SU-DHL-6 (cell line): Measurements from ENCODE around the gene ZBTB11.

Experiments used
- H2AFZ ChIP-seq: fragments of 200-600 bp; sonication (generic); 2 replicates; pipeline ENCODE4 v1.6.1; 2014; ENCODE audit warnings: low read depth, mild to moderate bottlenecking, moderate library complexity, mixed read lengths, antibody characterized with exemption, low read length; ENCODE audit not compliant: severe bottlenecking
- H3F3A ChIP-seq: fragments of 200-600 bp; shearing (Covaris generic); 2 replicates; pipeline ENCODE4 v1.6.0; 2016; ENCODE audit warnings: antibody characterized with exemption, mild to moderate bottlenecking; ENCODE audit not compliant: insufficient read depth
- H3K27ac ChIP-seq: fragments of 200-600 bp; sonication (generic); 2 replicates; pipeline ENCODE4 v1.5.1; 2016; ENCODE audit warnings: low read depth, mild to moderate bottlenecking, low read length, moderate library complexity, mixed read lengths
- H3K27me3 ChIP-seq: fragments of 200-600 bp; sonication (generic), shearing (Covaris generic); 2 replicates; pipeline ENCODE4 v1.6.0; 2014; ENCODE audit warnings: mild to moderate bottlenecking, low read length
- H3K36me3 ChIP-seq: fragments of 200-600 bp; sonication (generic); 2 replicates; pipeline ENCODE4 v1.6.1; 2014; ENCODE audit warnings: mild to moderate bottlenecking, low read length, mixed read lengths
- H3K4me2 ChIP-seq: fragments of 300-600, 200-600 bp; shearing (Covaris generic), sonication (generic); 2 replicates; pipeline ENCODE4 v1.6.0; 2014; ENCODE audit warnings: low read length, low read depth, mild to moderate bottlenecking; ENCODE audit not compliant: poor library complexity, severe bottlenecking
- H3K4me3 ChIP-seq: fragments of 200-600 bp; sonication (generic); 2 replicates; pipeline ENCODE4 v1.5.1; 2014; ENCODE audit warnings: antibody characterized with exemption, low read length, mild to moderate bottlenecking, mixed read lengths; ENCODE audit not compliant: insufficient read depth, poor library complexity, severe bottlenecking
- H3K79me2 ChIP-seq: fragments of 200-600 bp; sonication (generic); 2 replicates; pipeline ENCODE4 v1.6.1; 2014; ENCODE audit warnings: mild to moderate bottlenecking, low read length, moderate library complexity; ENCODE audit not compliant: insufficient read depth
- H3K9ac ChIP-seq: fragments of 200-600 bp; sonication (generic); 2 replicates; pipeline ENCODE4 v1.7.0; 2014; ENCODE audit warnings: mild to moderate bottlenecking, low read length
- H3K9me2 ChIP-seq: fragments of 200-600 bp; sonication (generic); replicated peaks from 2 replicates; pipeline ENCODE4 v1.6.1; 2014; ENCODE audit warnings: low read length; ENCODE audit not compliant: insufficient read depth
- H3K9me3 ChIP-seq: fragments of 200-600 bp; sonication (generic); 2 replicates; pipeline ENCODE4 v1.6.1; 2014; ENCODE audit warnings: low read length, mixed read lengths; ENCODE audit not compliant: insufficient read depth
- H4K20me1 ChIP-seq: fragments of 200-600 bp; sonication (generic); 2 replicates; pipeline ENCODE4 v1.6.1; 2014; ENCODE audit warnings: low read depth, mild to moderate bottlenecking, antibody characterized with exemption, low read length, moderate library complexity, mixed read lengths
- CTCF ChIP-seq: fragments of 200-600 bp; sonication (generic); IDR thresholded peaks from one replicate; pipeline ENCODE4 v1.5.1; 2017; ENCODE audit warnings: antibody characterized with exemption, mild to moderate bottlenecking, low read length, moderate library complexity; ENCODE audit not compliant: insufficient read depth, poor library complexity, severe bottlenecking
- EZH2phosphoT487 ChIP-seq: fragments of 200-600 bp; sonication (generic), shearing (Covaris generic); conservative IDR thresholded peaks from 2 replicates; pipeline ENCODE4 v1.6.1; 2018; ENCODE audit warnings: mild to moderate bottlenecking, antibody characterized with exemption, low read length, moderate library complexity, mixed read lengths

Gene ZBTB11

GRCh38 chr3:101625879-101626278, 51.1 kb downstream of the ZBTB11 start:
- no peaks in the 10 kb centered on the region for H4K20me1 ChIP-seq
- peaks cover 6% of the 10 kb centered on the region; the same call in 1 of the 2 replicates for H3K9me3 ChIP-seq
- H3K36me3 ChIP-seq, result no peaks in the 10 kb centered on the region
- H3K4me3 ChIP-seq, result no peak overlapping the region
- no peaks in the 10 kb centered on the region for H3F3A ChIP-seq
- no peak overlapping the region for H3K9ac ChIP-seq
- no peaks in the 10 kb centered on the region for H3K79me2 ChIP-seq
- H3K9me2 ChIP-seq, result no peaks in the 10 kb centered on the region
- no peak overlapping the region for H2AFZ ChIP-seq
- H3K27ac ChIP-seq, result no peak overlapping the region
- no peak overlapping the region for H3K4me2 ChIP-seq
- no peak for TF ChIP-seq CTCF
- no peak for TF ChIP-seq EZH2phosphoT487
- no peaks in the 10 kb centered on the region for H3K27me3 ChIP-seq

DNA sequence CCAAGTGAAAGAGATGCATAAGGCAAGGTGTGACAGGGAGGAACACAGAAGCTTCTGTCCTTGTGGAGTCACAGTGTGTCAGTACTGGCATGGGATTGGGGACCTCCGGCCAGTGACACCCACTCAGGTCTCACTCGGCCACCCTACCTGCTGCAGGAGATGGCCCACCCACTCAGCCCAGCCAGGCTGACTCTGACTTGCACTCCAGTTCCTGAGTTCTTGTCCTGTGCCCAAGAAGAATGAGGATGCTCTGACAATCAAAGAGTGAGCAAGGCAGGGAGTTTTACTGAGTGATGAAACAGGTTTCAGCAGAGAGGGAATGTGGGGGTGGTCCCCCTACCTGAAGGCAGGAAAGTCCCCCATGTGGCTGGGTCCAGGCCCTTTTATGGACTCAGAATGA, 52.1 kb downstream of the ZBTB11 start:
- no peak for TF ChIP-seq EZH2phosphoT487
- no peak for TF ChIP-seq CTCF
- Histone ChIP-seq H3K36me3 (no peaks in the 10 kb centered on the region), H3K9me2 (no peaks in the 10 kb centered on the region)

GRCh38 chr3:101623656-101624055, 53.3 kb downstream of the ZBTB11 start:
- Histone ChIP-seq H2AFZ (no peak overlapping the region), H4K20me1 (no peaks in the 10 kb centered on the region), H3K4me3 (no peak overlapping the region), H3F3A (no peaks in the 10 kb centered on the region), H3K79me2 (no peaks in the 10 kb centered on the region), H3K4me2 (no peak overlapping the region), H3K9me3 (peaks cover 6% of the 10 kb centered on the region; the same call in 1 of the 2 replicates), H3K27ac (no peak overlapping the region), H3K9ac (no peak overlapping the region), H3K27me3 (no peaks in the 10 kb centered on the region), H3K36me3 (no peaks in the 10 kb centered on the region), H3K9me2 (no peaks in the 10 kb centered on the region)
- no peak for TF ChIP-seq CTCF

More for the DNA sequence above, 52.1 kb downstream of the ZBTB11 start:
- no peaks in the 10 kb centered on the region for H3K79me2 ChIP-seq
- no peak overlapping the region for H3K4me3 ChIP-seq
- no peaks in the 10 kb centered on the region for H3F3A ChIP-seq
- no peaks in the 10 kb centered on the region for H3K27me3 ChIP-seq
- no peak overlapping the region for H3K4me2 ChIP-seq
- H3K9ac ChIP-seq, result no peak overlapping the region
- no peak overlapping the region for H2AFZ ChIP-seq
- no peak overlapping the region for H3K27ac ChIP-seq
- H3K9me3 ChIP-seq, result peaks cover 6% of the 10 kb centered on the region; the same call in 1 of the 2 replicates
- no peaks in the 10 kb centered on the region for H4K20me1 ChIP-seq

- H3F3A ChIP-seq, result no peaks in the 10 kb centered on the region
- no peaks in the 10 kb centered on the region for H3K36me3 ChIP-seq
- H3K9ac ChIP-seq, result no peak overlapping the region
- no peak overlapping the region for H3K4me2 ChIP-seq
- no peaks in the 10 kb centered on the region for H3K79me2 ChIP-seq
- H2AFZ ChIP-seq, result no peak overlapping the region
- no peaks in the 10 kb centered on the region for H3K27me3 ChIP-seq
- TF ChIP-seq CTCF, result no peak
- TF ChIP-seq EZH2phosphoT487, result no peak
- H3K27ac ChIP-seq, result no peak overlapping the region
- no peaks in the 10 kb centered on the region for H3K9me2 ChIP-seq
- no peaks in the 10 kb centered on the region for H4K20me1 ChIP-seq
- peaks cover under 1% of the 10 kb centered on the region; the same call in 1 of the 2 replicates for H3K9me3 ChIP-seq
- no peak overlapping the region for H3K4me3 ChIP-seq
Observed at GRCh38 chr3:101619734-101620133, 57.2 kb downstream of the ZBTB11 start.
